Measurements from ENCODE around the gene C9orf43.

GRCh38 chr9:113477661-113478060 is 67.1 kb downstream of the C9orf43 start:
- no peak for TF ChIP-seq CTCF (conservative IDR thresholded peaks at IDR 0.05; ENCODE audit: low read length)
- no peak for TF ChIP-seq EZH2phosphoT487 (IDR thresholded peaks at IDR 0.05; ENCODE audit: borderline replicate concordance)
